Ovary (tissue), 3 donors: ENCODE measurements around the gene DNAJC15.
"Not testable (repeated sequence)": the region's sequence is repeated elsewhere in the genome, so short reads cannot be mapped to it uniquely, and the experiment has no call there.

Experiments
- POLR2A ChIP-seq: fragments of 450-650 bp; IDR thresholded peaks from one replicate; pipeline ENCODE4 v1.6.1; 2017; ENCODE audit warnings: antibody characterized with exemption, mild to moderate bottlenecking, moderate library complexity
- TF ChIP-seq, protein P1 (sequence below), 3 donors: fragments of 450-650 bp in 2 of 3; fragments of 200-600 bp in 1 of 3; IDR thresholded peaks; one replicate each; pipeline versions ENCODE4 v1.5.1 to v1.8.0; 2016 to 2022; ENCODE audit warnings: antibody characterized with exemption in 3 of 3, mild to moderate bottlenecking in 1 of 3
- donor health status: DM: no; HTN: no; CAD: no.

DNA sequence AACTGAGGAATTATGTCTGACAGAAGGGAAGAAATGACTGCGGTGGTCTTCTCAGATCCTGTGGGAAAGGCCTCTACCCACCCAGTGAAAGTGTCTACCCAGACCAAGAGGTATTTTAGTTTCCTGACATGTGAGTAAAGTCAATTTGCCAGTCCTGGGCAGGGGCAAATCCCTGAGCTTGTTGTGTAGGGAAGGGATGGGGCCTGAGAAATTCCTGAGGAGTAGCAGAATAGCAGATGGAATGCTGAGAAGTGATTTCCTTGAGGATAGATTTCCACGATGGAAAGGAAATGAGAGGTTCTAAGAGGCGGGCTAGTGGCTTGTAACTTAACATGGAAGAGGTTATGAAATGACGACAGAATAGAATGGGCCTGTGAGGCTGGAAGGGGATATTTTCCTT is 37.4 kb downstream of the DNAJC15 start:
- TF ChIP-seq, protein P1, sequence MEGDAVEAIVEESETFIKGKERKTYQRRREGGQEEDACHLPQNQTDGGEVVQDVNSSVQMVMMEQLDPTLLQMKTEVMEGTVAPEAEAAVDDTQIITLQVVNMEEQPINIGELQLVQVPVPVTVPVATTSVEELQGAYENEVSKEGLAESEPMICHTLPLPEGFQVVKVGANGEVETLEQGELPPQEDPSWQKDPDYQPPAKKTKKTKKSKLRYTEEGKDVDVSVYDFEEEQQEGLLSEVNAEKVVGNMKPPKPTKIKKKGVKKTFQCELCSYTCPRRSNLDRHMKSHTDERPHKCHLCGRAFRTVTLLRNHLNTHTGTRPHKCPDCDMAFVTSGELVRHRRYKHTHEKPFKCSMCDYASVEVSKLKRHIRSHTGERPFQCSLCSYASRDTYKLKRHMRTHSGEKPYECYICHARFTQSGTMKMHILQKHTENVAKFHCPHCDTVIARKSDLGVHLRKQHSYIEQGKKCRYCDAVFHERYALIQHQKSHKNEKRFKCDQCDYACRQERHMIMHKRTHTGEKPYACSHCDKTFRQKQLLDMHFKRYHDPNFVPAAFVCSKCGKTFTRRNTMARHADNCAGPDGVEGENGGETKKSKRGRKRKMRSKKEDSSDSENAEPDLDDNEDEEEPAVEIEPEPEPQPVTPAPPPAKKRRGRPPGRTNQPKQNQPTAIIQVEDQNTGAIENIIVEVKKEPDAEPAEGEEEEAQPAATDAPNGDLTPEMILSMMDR (IDR thresholded peaks at IDR 0.05), result not testable (repeated sequence)
- TF ChIP-seq POLR2A, result not testable (repeated sequence)
